AG04450 (cell line): ENCODE results near the gene ITM2C. TPM values are rescaled to one million over a fixed set of nuclear protein-coding genes. Genes with fewer than 3 reads are reported as not detected.

ENCODE experiments used
- CTCF ChIA-PET: fragments of 300-600, 350-600 bp; formaldehyde crosslinking; extraction: SDS; loops from one replicate; lab custom pipeline; 2022; ENCODE audit warnings: antibody characterized with exemption, inconsistent platforms; lab: Charles Lee
- POLR2A ChIA-PET: fragments of 350-600 bp; formaldehyde crosslinking; extraction: SDS; loops from one replicate; lab custom pipeline; 2021; ENCODE audit warnings: antibody characterized with exemption, inconsistent platforms; lab: Yijun Ruan, JAX
- DNase-seq: peaks from one replicate; pipeline ENCODE4 v3.0.0-alpha.2; 2011; ENCODE audit warnings: low read depth, low spot score
- H3K27ac ChIP-seq: one replicate; pipeline ENCODE4 v1.5.1; 2012; ENCODE audit warnings: low read depth, low read length, control low read depth
- H3K27me3 ChIP-seq: one replicate; pipeline ENCODE4 v1.6.0; 2012; ENCODE audit warnings: low read length; ENCODE audit not compliant: control insufficient read depth, insufficient read depth
- H3K4me3 ChIP-seq: 2 replicates; pipeline ENCODE4 v1.5.1; 2011; ENCODE audit warnings: mild to moderate bottlenecking, low read depth, low read length, control low read depth
- H3K9me3 ChIP-seq: 2 replicates; pipeline ENCODE4 v1.5.1; 2012; ENCODE audit warnings: low read length; ENCODE audit not compliant: control insufficient read depth, insufficient read depth
- polyA plus RNA-seq: library from polyadenylated mRNA; depleted of rRNA; stranded (reverse); fragments of >200 nt; gene quantifications from 2 replicates; pipeline ENCODE4 v1.2.3, GENCODE V29; 2011
- TF ChIP-seq, protein P1 (sequence below): IDR thresholded peaks from 2 replicates; pipeline ENCODE4 v1.5.1; 2011; ENCODE audit warnings: low read depth, low read length, control low read depth, inconsistent platforms

Gene ITM2C
- polyA plus RNA-seq, 1 experiment = 371 TPM

DNA sequence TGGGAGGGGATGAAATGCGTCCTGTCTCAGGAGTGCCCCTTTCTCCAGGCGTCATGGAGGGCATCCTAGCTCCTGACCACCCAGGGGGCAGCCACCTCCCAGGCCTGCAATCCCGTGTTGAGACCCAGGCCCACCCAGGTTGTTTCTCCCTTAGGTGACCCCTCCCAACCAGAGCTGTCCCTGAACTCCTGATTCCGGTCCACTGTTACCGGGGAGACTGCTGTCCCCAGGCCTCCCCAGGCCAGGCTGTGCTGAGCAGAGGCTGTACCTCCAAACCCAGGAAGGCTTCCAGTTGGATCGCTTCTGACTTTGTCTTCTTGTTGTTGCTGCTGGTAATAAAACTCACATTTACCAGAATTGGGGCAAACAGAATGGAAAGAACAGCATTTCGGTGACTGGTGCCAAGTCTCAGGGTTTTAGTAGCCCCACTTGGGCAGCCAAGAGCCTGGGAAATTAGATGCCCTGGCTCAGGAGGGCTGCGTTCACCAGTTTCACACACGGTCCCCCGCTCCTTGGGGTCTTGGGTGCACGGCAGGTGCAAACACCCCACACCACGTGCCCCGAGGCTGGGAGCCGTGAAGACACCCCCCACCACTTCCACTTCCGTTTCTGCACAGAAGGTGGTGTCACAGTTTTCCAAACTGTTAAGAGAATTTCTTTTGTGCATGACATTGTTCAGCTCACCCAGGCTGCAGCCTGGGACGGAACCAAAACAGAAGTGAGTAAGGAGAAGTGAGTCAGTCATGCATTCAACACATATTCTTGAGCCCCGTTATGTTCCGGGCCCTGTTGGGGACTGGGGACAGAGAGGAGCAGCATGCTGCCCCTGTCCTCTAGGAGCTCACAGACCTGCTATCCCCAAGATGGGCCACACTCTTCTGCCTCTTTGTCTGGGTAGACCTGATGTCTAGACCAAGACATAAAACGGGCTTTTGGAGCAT lies 29.4 kb downstream of the ITM2C start:
- POLR2A ChIA-PET = no interaction called here
- TF ChIP-seq, protein P1, sequence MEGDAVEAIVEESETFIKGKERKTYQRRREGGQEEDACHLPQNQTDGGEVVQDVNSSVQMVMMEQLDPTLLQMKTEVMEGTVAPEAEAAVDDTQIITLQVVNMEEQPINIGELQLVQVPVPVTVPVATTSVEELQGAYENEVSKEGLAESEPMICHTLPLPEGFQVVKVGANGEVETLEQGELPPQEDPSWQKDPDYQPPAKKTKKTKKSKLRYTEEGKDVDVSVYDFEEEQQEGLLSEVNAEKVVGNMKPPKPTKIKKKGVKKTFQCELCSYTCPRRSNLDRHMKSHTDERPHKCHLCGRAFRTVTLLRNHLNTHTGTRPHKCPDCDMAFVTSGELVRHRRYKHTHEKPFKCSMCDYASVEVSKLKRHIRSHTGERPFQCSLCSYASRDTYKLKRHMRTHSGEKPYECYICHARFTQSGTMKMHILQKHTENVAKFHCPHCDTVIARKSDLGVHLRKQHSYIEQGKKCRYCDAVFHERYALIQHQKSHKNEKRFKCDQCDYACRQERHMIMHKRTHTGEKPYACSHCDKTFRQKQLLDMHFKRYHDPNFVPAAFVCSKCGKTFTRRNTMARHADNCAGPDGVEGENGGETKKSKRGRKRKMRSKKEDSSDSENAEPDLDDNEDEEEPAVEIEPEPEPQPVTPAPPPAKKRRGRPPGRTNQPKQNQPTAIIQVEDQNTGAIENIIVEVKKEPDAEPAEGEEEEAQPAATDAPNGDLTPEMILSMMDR = no peak
- Histone ChIP-seq H3K27me3 (peaks cover 27% of the 10 kb centered on the region), H3K27ac (no peak overlapping the region), H3K4me3 (no peak overlapping the region), H3K9me3 (no peaks in the 10 kb centered on the region; the same call in 1 of the 2 replicates)
- CTCF ChIA-PET = interaction anchor here (2.5 kb wide), 1 partner anchor 8 kb away, joined by 7 read pairs; no protein-coding TSS in a partner anchor
- DNase-seq = no peak

DNA sequence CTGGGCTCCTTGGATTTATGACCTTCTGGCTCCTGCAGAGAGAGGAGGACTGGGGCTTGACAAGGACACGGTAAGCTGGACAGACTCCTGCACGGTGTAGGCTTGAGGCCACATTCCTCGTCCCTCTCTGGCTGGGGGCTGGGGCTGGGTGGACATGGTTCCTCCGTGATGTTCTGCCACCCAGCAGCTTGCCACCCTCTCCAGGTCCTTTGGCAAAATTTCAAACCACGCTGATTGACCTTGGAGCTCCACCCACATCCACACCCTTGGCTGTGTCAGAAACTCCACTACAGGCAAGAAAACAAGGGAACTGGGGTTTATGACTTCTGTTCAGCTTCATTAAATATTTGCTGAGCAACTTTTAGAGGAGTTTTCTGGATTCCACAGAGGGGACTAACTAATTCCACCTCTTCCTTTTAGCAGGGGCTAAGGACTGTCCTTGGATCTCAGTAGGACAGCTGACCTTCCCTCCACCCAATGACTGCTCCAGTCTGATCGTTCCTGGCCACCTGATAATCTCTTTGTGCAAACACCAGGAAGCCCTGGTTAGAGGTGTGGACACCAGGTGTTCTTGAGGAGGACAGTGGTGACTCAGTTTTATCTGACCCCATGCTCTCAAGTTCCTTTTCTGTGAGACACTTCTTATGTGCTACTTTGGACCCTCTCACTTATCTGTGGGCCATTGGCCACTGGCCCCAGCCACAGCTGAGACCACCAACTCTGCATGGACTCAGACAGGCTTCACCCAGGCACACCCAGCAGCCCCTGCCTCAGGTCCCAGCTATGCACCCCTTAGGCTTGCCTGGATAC lies 31.0 kb downstream of the ITM2C start:
- no peak for DNase-seq
- Histone ChIP-seq H3K9me3 (no peaks in the 10 kb centered on the region), H3K4me3 (no peak overlapping the region), H3K27ac (no peak overlapping the region), H3K27me3 (peaks cover 29% of the 10 kb centered on the region)
- CTCF ChIA-PET = interaction anchor here (1.9 to 12.0 kb wide), 3 partner anchors 47 to 157 kb away, joined by 4 to 184 read pairs (median 6); no protein-coding TSS in a partner anchor
- TF ChIP-seq, protein P1 = no peak
- POLR2A ChIA-PET = no interaction called here

DNA sequence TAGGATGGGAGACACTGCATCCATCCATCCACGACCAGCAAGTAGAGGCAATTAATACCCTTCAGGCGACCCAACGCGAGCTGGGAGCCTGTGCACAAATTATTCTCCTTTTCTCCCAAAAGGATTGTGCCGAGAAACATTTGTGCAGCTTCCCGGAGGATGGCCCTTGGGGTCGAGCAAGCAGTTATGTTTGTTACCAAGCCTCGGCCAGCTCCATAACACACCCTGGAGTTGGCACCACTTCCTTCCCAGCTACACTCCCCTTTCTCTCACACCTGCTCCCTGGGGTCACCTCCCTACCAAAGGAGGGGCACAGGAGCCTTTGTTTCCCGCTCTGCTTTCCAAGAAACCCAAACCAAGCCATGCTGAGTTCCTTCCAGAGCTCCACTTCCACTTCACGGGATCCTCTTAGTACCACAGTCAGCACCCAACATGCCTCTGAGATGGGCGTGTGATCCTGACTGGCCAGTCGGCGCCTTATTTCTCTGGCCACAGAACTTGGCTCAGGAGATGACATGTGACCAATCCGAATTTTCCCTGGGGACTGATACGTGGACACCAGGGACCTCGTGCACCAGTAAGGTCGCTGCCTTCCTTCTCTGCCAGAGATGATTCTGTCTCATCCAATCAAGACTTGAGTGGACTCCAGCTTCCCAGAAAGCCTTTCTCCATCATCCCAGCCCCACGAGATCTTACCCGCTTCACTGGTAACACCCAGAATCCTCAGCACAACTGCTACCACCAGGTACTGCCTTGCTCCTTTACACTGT lies 31.8 kb downstream of the ITM2C start:
- peaks cover 36% of the 10 kb centered on the region for H3K27me3 ChIP-seq
- H3K9me3 ChIP-seq = no peaks in the 10 kb centered on the region
- POLR2A ChIA-PET = no interaction called here
- DNase-seq = no peak
- no peak overlapping the region for H3K4me3 ChIP-seq
- CTCF ChIA-PET = interaction anchor here (1.9 to 12.0 kb wide), 3 partner anchors 48 to 156 kb away, joined by 4 to 184 read pairs (median 6); no protein-coding TSS in a partner anchor
- no peak overlapping the region for H3K27ac ChIP-seq
- TF ChIP-seq, protein P1 = no peak

DNA sequence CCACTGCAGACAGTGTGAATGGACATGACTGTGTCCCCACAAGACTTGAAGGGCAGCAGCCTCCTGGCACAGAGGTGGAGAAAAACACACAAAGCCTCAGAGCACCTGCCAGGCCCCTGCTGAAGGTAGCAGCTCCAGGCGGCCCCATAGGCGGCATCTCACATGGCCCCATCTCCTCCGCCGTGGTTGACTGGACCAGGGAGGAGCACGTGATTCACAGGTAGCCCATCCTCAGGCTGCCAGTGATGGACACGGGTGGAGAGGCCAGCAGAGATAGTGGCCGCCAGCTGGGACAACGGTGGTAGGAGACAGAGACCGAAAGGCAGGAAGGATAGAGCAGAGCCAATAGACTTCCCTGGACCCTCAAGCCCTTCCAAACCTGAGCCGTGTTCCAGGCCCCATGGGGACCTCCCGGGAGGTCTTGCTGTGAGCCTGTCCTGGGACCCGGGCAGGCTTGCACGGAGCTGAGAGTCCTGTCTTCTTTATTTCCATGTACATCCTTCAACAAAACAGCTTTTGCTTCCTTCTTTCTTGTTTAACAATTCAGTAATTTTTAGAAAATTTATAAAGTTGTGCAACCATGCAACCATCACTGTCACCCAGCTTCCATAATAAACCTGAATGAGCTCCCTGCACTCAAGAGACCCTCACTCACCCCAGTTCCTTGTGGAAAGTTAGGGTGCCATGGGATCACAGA lies 33.4 kb downstream of the ITM2C start:
- POLR2A ChIA-PET = no interaction called here
- CTCF ChIA-PET = interaction anchor here (1.3 to 12.0 kb wide), 2 partner anchors 89 to 155 kb away, joined by 4 to 184 read pairs (median 6); no protein-coding TSS in a partner anchor
- Histone ChIP-seq H3K9me3 (no peaks in the 10 kb centered on the region), H3K27ac (no peak overlapping the region), H3K4me3 (no peak overlapping the region), H3K27me3 (peaks cover 36% of the 10 kb centered on the region)
- DNase-seq = no peak
- TF ChIP-seq, protein P1 = no peak
